Tibial nerve (tissue), 4 donors: Measurements from ENCODE around the gene ELMO2. TPM values are rescaled to one million over a fixed set of nuclear protein-coding genes. Genes with fewer than 3 reads are reported as not detected.

ENCODE experiments used
- DNase-seq, 2 donors: peaks; one replicate each; pipeline ENCODE4 v3.0.0-alpha.2; 2019; ENCODE audit warnings: low spot score in 2 of 2
- H3K27ac ChIP-seq, 4 donors: fragments of 200-600 bp; sonication (generic) in 3 of 4; one replicate each; pipeline ENCODE4 v1.5.1; 2017 to 2019; ENCODE audit warnings: mild to moderate bottlenecking in 1 of 4
- H3K27me3 ChIP-seq, 2 donors: fragments of 200-600 bp; sonication (generic) in 1 of 2; one replicate each; pipeline versions ENCODE4 v1.5.1 to v1.6.0; 2017 to 2019
- H3K36me3 ChIP-seq, 3 donors: fragments of 200-600 bp; sonication (generic); one replicate each; pipeline ENCODE4 v1.5.1; 2018 to 2019
- H3K4me1 ChIP-seq, 4 donors: fragments of 200-600 bp; sonication (generic) in 3 of 4; one replicate each; pipeline ENCODE4 v1.5.1; 2017 to 2019
- H3K4me3 ChIP-seq, 4 donors: fragments of 200-600 bp; sonication (generic) in 3 of 4; one replicate each; pipeline ENCODE4 v1.5.1; 2017 to 2019; ENCODE audit warnings: mild to moderate bottlenecking in 1 of 4, moderate library complexity in 1 of 4
- H3K9me3 ChIP-seq, 4 donors: fragments of 200-600 bp; sonication (generic) in 3 of 4; one replicate each; pipeline ENCODE4 v1.5.1; 2017 to 2019
- CTCF ChIP-seq, 5 experiments: fragments of 200-600 bp in 3 of 5; fragments of 450-650 bp in 2 of 5; sonication (generic) in 3 of 5; IDR thresholded peaks; one replicate each; pipeline ENCODE4 v1.5.1; 2016 to 2019; ENCODE audit warnings: antibody characterized with exemption in 5 of 5, mild to moderate bottlenecking in 3 of 5, moderate library complexity in 2 of 5
- EP300 ChIP-seq, 2 donors: sonication (generic); formaldehyde crosslinking; IDR thresholded peaks; one replicate each; pipeline ENCODE4 v1.6.1; 2017; ENCODE audit warnings: antibody characterized with exemption in 2 of 2, mild to moderate bottlenecking in 1 of 2
- POLR2A ChIP-seq, 2 donors: fragments of 450-650 bp; IDR thresholded peaks; one replicate each; pipeline ENCODE4 v1.6.1; 2017; ENCODE audit warnings: antibody characterized with exemption in 2 of 2, mild to moderate bottlenecking in 2 of 2, moderate library complexity in 2 of 2
- WGBS, 2 donors: methylation state at CpG; one replicate each; pipeline ENCODE4 v1.1.5; 2018; 5-methylcytosine and 5-hydroxymethylcytosine counted together
- total RNA-seq, 4 donors: library from RNA; depleted of rRNA; stranded (reverse); fragments of >200 nt; gene quantifications; one replicate each; pipeline ENCODE4 v1.1.0, GENCODE V29; 2016

ELMO2 gene
- total RNA-seq, 4 donors from 2014 or later = 56.7 to 78.9 (median 70.5) TPM

- Histone ChIP-seq H3K4me1 (peaks cover 0 to 3% (median 0%) of the 10 kb centered on the region in 4 donors), H3K9me3 (no peaks in the 10 kb centered on the region), H3K4me3 (no peak overlapping the region), H3K36me3 (no peaks in the 10 kb centered on the region), H3K27me3 (no peaks in the 10 kb centered on the region), H3K27ac (no peak overlapping the region)
- DNase-seq = no peak
- 96 to 100% methylated on average over 2 of the region's 2 CpGs for WGBS, 2 donors
- TF ChIP-seq EP300 (IDR thresholded peaks at IDR 0.05) = no peak
- no peak for TF ChIP-seq CTCF (IDR thresholded peaks at IDR 0.05)
- TF ChIP-seq POLR2A (IDR thresholded peaks at IDR 0.05) = no peak
These were observed 17.6 kb upstream of the ELMO2 start for GRCh38 chr20:46423882-46424482.

DNA sequence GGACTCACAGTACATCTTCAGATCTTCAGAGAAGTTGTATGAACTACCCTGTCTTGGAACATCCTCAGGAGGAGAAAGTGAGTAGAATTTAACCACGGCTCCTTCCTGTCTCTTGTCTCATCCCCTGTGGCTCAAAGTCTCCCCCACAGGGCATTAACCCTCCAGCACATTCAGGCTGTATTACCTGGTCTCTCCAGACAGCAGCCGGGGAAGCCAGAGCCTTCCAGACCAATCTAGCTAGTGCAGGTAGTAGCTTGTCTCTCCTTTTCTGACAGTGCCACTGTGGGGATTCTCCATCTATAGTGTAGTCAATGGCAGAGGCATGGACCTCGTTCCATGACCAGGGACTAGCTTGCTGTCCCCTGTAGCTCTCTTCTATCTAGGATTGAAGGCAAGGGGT is 16.9 kb upstream of the ELMO2 start:
- 64 to 79% methylated on average over 3 of the region's 3 CpGs for WGBS, 2 donors
- Histone ChIP-seq H3K4me3 (no peak overlapping the region), H3K9me3 (no peaks in the 10 kb centered on the region)

GRCh38 chr20:46420878-46421277 is 14.5 kb upstream of the ELMO2 start:
- TF ChIP-seq CTCF (IDR thresholded peaks at IDR 0.05) (no peak), EP300 (IDR thresholded peaks at IDR 0.05) (no peak), POLR2A (IDR thresholded peaks at IDR 0.05) (no peak)
- Histone ChIP-seq H3K4me1 (peaks cover 0 to 3% (median 0%) of the 10 kb centered on the region in 4 donors), H3K27ac (no peak overlapping the region), H3K36me3 (no peaks in the 10 kb centered on the region), H3K27me3 (no peaks in the 10 kb centered on the region), H3K9me3 (peaks cover 0 to 5% (median 0%) of the 10 kb centered on the region in 4 donors), H3K4me3 (no peak overlapping the region)
- DNase-seq = no peak
- 25 to 31% methylated on average over 5 of the region's 5 CpGs for WGBS, 2 donors

More for the DNA sequence above, 16.9 kb upstream of the ELMO2 start:
- peaks cover 0 to 3% (median 0%) of the 10 kb centered on the region in 4 donors for H3K4me1 ChIP-seq
- H3K27ac ChIP-seq = no peak overlapping the region
- no peak for DNase-seq
- H3K36me3 ChIP-seq = no peaks in the 10 kb centered on the region
- no peaks in the 10 kb centered on the region for H3K27me3 ChIP-seq
- no peak for TF ChIP-seq EP300 (IDR thresholded peaks at IDR 0.05)
- no peak for TF ChIP-seq POLR2A (IDR thresholded peaks at IDR 0.05)
- TF ChIP-seq CTCF (IDR thresholded peaks at IDR 0.05) = no peak

GRCh38 chr20:46419882-46420281 is 13.5 kb upstream of the ELMO2 start:
- TF ChIP-seq CTCF (IDR thresholded peaks at IDR 0.05) (no peak), POLR2A (IDR thresholded peaks at IDR 0.05) (no peak), EP300 (IDR thresholded peaks at IDR 0.05) (no peak)
- H3K36me3 ChIP-seq = no peaks in the 10 kb centered on the region
- no peaks in the 10 kb centered on the region for H3K27me3 ChIP-seq
- no peak for DNase-seq
- H3K9me3 ChIP-seq = peaks cover 0 to 5% (median 0%) of the 10 kb centered on the region in 4 donors
- WGBS, 2 donors = 80 to 83% methylated on average over 1 of the region's 1 CpG
- no peak overlapping the region for H3K4me3 ChIP-seq
- H3K27ac ChIP-seq = no peak overlapping the region
- H3K4me1 ChIP-seq = peaks cover 0 to 3% (median 0%) of the 10 kb centered on the region in 4 donors

DNA sequence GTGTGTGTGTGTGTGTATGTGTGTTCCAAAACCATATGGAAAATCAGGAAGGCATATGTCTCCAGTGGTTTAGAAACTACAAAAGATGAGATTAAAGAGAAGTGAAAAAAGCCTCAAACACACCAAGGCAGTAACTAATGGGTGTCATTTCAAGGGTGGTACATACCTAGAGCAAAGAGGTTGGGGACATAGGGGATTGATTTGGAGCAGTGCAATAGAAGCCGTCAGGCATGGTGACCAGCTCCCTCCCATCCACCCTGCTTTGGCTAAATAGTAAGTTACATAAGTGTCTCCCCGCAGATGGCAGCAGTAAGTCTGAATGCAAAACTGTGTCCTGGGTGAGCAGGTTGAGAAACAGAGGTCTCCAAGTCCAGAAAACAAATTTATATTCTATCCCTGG is 10.4 kb upstream of the ELMO2 start:
- no peak for TF ChIP-seq POLR2A (IDR thresholded peaks at IDR 0.05)
- no peak for TF ChIP-seq CTCF (IDR thresholded peaks at IDR 0.05)
- no peak for TF ChIP-seq EP300 (IDR thresholded peaks at IDR 0.05)
- H3K9me3 ChIP-seq = peaks cover 0 to 5% (median 0%) of the 10 kb centered on the region in 4 donors
- 72 to 85% methylated on average over 2 of the region's 2 CpGs for WGBS, 2 donors
- H3K4me1 ChIP-seq = peaks cover 0 to 3% (median 0%) of the 10 kb centered on the region in 4 donors
- H3K4me3 ChIP-seq = no peak overlapping the region
- no peaks in the 10 kb centered on the region for H3K36me3 ChIP-seq
- DNase-seq = no peak
- H3K27ac ChIP-seq = no peak overlapping the region
- no peaks in the 10 kb centered on the region for H3K27me3 ChIP-seq
